Posterior vena cava (tissue), 2 donors: ENCODE measurements around the gene FAM53B. TPM values are rescaled to one million over a fixed set of nuclear protein-coding genes. Genes with fewer than 3 reads are reported as not detected.
"Not testable (repeated sequence)": the region's sequence is repeated elsewhere in the genome, so short reads cannot be mapped to it uniquely, and the experiment has no call there.

ENCODE experiments used
- DNase-seq: peaks from one replicate; pipeline ENCODE4 v3.0.0-alpha.2; 2020; ENCODE audit warnings: low spot score
- intact Hi-C, 2 donors: fragments of 100-400 bp; cut with DNase I; formaldehyde crosslinking; loops; one replicate each; pipeline versions ENCODE4 v1.14.1 to v1.14.2; 2022 to 2023
- total RNA-seq, 2 donors: library from RNA; stranded (reverse); fragmentation: NEBNext Ultra II Directional; extraction: Animal tissue kit (Norgen Biotek cat#: 25700); gene quantifications; one replicate each; pipeline ENCODE4 v1.2.1, GENCODE V29; 2021
- donor health status: DM: yes; HTN: yes; CAD: no.
- donor health status: DM: yes; HTN: yes; CAD: no.

The FAM53B gene
- total RNA-seq, 2 donors from 2014 or later, result 15.6 to 21.4 TPM

- no peak for DNase-seq
- intact Hi-C loops, result no loop called here
These were observed 130.0 kb downstream of the FAM53B start for GRCh38 chr10:124614003-124614659.

DNA sequence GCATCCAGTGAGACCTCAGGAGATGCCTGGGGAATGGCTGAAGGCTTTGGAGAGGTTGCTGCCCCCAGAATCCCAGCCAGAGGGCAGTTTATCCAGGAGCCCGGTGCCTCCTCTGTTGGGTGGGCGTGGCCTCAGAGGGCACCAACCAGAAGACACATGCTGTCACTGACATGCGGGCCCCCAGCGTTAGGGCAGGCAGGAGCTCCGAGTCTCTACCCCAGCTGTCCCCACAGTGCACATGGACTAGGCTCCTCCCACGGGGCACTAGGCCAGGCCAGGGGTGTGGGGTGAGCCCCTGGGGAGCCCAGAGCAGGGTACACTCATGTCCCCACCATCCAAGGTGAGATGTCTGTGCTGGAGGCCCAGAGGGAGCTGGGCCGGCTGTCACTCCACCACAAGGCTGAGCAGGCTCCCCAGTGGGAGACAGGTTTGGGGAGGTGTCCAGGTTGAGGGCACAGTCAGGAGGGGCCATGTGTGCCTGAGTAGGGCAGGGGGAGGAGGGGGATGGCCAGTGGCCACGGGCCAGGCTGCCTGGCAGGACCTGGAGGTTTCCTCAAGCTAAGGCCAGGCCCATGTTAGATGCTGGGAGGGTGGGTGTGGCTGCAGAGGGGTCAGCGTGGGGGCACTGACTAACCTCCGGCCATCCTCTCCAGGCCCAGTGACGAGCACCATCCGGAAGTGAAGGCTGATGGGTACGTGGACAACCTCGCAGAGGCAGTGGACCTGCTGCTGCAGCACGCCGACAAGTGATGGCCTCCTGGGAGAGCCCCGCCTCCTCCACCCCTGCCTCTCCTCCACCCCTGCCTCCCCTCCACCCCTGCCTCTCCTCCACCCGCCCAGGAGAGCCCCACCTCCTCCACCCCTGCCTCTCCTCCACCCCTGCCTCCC is 131.3 kb downstream of the FAM53B start:
- no peak for DNase-seq
- intact Hi-C loops, result no loop called here

- intact Hi-C loops, result no loop called here
- DNase-seq, result no peak
These were observed 132.4 kb downstream of the FAM53B start for GRCh38 chr10:124611738-124612137.

DNA sequence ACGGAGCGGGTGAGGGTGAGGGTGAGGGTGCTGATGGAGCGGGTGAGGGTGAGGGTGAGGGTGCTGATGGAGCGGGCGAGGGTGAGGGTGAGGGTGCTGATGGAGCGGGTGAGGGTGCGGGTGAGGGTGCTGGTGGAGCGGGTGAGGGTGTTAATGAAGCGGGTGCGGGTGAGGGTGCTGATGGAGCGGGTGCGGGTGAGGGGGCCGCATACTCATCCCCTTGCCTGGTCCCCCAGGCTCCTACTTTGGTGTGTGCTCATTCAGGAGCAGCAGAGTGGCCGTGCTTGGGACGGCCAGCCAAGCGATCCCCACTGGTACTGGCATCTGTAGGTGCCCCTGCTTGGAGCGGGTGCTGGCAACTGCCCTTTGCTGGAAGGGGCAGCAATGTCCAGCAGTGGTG is 133.3 kb downstream of the FAM53B start:
- intact Hi-C loops, DNase-seq: not testable (repeated sequence)

GRCh38 chr10:124610186-124610585 is 134.0 kb downstream of the FAM53B start:
- intact Hi-C loops, result not testable (repeated sequence)

GRCh38 chr10:124609698-124610097 is 134.5 kb downstream of the FAM53B start:
- DNase-seq, result no peak
- intact Hi-C loops, result no loop called here

More at GRCh38 chr10:124610186-124610585, 134.0 kb downstream of the FAM53B start:
- DNase-seq, result not testable (repeated sequence)

DNA sequence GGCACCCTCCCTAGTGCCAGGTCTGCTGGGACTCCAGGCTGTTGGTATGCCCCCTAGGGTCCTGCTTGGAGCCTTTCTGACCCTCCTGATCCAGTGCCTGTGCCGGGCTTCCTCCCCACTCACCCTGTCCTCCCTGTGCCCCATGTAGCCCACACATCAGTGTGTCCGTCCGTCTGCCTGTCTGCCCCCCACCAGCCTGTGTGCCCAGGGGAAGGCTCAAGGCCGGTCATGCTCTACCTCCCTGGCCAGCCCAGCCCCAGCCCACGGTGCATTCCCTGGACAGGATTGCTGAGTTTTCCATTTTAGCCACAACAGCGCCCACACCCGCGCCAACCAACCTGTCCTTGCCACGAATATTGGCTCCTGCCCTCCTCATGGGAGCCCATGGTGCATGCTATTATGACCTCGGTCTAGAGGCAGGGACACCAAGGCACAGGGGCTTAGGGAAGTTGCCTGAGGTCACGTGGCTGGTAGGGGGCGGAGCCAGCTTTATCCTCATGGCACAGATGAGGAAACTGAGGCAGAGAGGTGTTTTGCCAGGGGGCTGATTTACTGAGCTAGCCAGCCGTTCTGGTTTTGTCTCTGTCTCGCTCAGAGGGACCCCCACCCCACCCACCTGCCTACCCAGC is 136.0 kb downstream of the FAM53B start:
- intact Hi-C loops, result no loop called here
- no peak for DNase-seq

- intact Hi-C loops, result no loop called here
- no peak for DNase-seq
These were observed 136.5 kb downstream of the FAM53B start for GRCh38 chr10:124607693-124608092.

GRCh38 chr10:124606822-124607221 is 137.4 kb downstream of the FAM53B start:
- intact Hi-C loops, result no loop called here
- DNase-seq, result no peak

DNA sequence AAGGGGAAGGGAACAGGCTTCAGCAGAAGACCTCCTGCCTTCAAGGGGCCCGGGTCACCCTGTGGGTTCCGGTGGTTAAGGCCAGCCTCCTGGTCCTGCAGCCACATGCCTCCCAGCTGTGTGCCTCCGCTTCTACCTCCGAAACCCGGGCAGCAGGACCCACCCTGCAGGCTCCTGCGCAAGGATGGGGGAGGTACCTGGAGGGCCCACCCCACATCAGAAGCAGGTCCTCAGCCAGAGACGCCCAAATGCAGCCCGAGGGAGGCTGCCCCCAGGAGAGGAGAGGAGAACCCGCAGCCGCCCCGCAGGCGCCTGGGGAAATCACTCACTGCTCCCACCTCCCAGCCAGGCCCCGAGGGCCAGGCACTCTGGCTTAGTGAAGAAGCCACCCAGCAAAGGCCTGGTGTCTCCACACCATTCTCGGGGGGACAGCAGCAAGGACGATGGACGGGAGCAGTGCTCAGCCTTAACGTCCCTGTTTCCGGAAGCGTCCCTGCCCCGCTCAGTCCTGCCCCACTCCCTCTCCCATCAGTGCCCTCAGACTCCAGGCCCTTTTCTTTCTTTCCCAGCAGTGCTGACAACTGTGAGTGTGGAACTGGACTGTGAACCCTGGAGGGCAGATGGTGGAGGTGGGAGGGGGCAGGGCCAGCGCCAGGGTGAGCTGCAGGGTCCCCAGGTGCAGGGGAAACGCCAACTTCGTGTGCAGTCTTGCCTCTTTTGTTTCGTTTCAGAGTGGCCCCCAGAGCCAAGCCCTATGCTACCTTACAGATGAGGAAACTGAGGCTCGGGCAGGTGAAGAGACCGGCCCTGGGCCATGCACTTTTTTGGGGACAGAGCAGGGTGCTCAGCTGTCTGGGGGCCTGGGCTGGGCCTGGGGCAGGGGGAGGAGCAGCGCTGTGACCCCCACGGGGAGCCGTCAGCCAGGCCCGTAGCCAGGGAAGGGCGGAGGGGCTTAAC is 138.0 kb downstream of the FAM53B start:
- no peak for DNase-seq
- intact Hi-C loops, result no loop called here

DNA sequence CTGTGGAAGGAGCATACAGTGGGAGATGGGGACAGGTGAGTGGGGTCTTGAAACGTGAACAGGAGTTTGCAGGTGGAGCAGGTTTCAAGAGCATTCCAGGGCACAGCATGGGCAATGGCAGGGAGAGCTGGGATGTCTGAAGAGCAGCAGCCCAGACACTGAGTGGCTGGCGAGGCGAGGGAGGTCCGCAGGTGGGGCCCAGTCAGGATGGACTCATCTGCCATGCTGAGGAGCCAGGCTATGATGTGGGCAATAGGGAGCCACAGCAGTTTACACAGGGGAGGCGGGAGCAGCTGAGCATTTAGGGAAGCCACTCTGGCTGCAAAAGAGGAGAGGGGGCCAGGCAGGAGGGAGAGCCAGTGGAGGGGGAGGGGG is 138.7 kb downstream of the FAM53B start:
- no peak for DNase-seq
- intact Hi-C loops, result no loop called here

DNA sequence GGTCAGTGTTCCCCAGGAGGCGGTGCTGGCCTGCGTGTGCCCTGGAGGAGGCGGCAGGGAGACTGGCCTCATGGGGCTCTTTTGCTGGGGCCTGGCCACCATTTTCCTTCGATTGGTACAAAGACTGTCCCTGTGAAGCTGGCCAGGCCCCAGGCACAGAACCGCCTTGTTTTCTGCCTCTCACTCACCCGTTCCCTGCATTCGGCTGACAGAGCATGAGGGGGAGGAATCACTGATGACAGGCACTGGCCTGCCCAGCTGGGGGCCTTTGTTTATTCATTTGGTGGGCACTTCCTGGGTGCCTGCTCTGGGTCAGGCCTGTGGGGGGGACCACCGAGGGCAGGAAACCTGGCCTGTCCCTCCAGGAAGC is 139.2 kb downstream of the FAM53B start:
- DNase-seq, result no peak
- intact Hi-C loops, result no loop called here

DNA sequence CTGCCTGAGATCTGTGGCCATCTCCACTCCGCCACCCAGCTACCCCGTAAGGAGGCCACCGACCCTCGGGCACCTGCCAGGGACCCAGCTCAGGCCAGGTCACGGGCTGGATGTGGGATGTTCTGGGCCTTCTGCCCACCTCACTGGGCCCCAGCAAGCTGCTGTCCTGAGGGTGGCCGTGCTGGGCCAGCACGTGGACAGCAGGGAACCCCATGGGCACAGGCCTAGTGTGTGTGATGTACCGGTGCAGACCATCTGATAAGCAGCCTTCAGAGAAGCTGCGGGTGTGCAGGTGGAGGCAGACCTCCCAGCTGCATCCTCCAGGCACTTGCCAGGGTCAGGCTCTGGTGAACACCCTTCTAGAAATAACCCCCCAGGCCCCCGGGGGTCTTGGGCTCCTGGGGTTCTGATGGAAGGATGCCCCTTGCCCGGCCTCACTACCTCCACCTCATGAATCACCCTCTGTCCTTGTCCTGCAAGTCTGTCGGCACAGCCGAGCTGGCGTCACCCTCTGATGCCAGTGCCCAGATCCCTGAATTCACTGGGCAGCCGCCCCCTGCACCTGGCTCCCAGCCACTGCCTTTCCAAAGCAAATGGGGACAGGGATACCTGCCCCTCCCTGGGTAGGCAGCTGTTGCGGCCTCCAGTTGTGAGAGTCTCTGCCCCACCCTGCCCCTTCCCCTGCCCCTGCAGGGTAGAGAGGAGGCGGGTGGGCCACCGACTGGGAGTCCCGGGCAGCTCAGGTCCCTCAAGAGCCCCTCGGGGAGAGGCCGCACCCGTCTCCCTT is 139.8 kb downstream of the FAM53B start:
- no peak for DNase-seq
- intact Hi-C loops, result no loop called here

DNA sequence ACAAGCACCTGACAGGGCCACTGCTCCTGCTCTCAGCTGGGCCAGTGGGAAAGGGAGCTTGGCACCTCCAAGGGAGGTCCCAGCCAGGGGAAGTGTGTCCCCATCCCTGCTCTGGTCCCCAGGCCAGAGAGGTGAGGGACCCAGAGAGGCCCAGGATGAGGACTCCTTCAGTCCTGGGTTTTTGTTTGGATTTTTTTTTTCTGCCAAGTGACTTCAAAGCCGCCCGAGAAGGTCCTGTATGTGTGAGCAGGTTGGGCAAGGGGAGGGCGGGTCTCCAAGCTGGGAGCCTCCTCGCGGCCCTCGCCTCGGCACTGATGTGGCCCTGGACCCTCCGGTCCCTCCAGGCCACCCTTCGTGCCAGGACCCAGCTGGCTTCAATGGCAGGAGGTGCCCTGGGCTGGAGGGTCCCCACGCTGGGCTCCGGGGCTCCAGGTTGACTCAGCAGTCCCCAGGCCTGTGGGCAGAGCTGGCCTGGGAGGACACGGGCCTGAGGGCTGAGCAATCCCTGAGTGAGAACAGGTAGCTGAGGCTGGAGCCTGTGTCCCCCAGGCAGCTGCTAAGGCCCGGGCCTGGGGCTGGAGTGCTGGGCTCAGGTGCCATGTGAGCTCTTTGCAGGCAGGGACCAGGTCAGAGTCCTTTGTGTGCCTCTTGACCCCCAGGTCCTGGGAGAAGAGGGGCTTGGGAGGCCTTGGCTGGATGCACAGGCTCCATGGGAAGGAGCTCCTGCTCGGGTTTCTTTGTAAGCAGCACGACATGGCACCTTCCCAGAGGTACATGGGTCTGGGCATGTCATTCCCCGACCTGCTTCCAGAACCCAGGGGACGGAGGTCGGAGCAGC is 140.6 kb downstream of the FAM53B start:
- DNase-seq, result no peak
- intact Hi-C loops, result no loop called here

GRCh38 chr10:124602646-124603365 is 141.4 kb downstream of the FAM53B start:
- intact Hi-C loops, result no loop called here
- no peak for DNase-seq

DNA sequence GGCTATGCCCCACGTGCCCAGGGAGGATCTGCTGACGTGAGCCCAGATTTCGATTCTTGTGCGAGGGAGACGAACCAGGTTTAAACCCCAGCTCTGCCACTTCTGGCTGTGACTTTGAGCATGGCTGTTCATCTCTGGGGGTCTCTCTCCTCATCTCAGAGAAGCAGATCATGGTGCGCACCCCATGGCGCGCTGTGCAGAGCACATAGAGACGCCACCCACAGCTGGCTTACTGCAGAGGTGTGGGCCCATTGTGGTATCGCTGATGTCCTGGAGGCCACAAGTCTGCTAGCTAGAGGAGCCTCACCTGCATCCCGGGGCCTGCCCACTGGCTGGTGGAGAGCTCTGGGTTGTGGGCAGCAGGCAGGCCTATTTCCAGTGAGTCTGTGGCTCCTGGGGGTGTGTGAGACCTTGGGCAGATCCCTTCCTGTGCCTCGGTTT is 142.0 kb downstream of the FAM53B start:
- DNase-seq, result no peak
- intact Hi-C loops, result no loop called here
